PFSK-1 (cell line): ENCODE measurements around the gene CHRNA7.

ENCODE experiments used
- POLR2AphosphoS5 ChIP-seq: IDR thresholded peaks from 2 replicates; pipeline ENCODE4 v1.6.1; 2012; ENCODE audit warnings: low read depth, mild to moderate bottlenecking, control low read depth, low read length, moderate library complexity
- TAF1 ChIP-seq: IDR thresholded peaks from 2 replicates; pipeline ENCODE4 v1.6.1; 2012; ENCODE audit warnings: low read length, control low read depth, borderline replicate concordance; ENCODE audit not compliant: insufficient read depth

GRCh38 chr15:32067115-32067514, 36.8 kb downstream of the CHRNA7 start:
- TF ChIP-seq POLR2AphosphoS5 (no peak), TAF1 (no peak)
